GM19463 (cell line): ENCODE data around the gene PSD.

Experiments used
- ATAC-seq: cut with Tn5 transposase; IDR thresholded peaks from one replicate; pipeline ENCODE4 v1.9.1; 2021; ENCODE audit warnings: mild to moderate bottlenecking, moderate library complexity; ENCODE audit not compliant: unreplicated experiment

Gene PSD

DNA sequence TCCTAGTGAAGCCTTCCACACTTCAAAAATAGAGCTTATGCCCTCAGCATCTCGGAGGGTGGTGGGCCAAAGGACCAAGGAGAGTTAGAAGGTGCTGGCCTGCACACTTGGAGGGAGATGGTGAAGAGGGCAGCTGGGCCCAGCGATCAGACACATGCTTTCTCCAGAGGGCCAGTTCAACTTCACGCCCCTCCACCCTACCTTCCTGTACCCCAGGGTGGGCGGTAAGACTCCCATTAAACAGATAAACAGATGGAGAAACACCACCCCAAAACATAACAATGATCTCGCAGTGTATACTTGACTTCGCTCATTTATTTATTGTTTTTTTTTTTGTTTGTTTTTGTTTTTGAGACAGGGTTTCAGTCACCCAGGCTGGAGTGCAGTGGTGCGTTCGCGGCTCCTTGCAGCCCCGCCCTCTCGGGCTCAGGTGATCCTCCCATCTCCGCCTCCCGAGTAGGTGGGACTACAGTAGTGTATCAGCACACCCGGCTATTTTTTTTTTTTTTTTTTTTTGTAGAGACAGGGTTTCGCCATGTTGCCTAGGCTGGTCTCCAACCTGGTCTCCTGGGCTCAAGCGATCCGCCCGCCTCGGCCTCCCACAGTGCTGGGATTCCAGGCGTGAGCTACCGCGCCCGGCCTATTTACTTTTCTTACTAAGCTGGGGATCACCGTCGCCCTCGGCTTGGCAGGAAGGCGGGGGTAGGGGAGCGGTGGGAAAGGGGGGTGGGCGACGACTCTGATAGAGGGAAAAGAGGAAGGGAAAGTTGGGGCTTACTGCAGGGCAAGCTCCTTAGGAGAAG, 30.9 kb upstream of the PSD start:
- ATAC-seq, result peak; percentile 48

- no peak for ATAC-seq
Observed at GRCh38 chr10:102444851-102445250, 26.3 kb upstream of the PSD start.

DNA sequence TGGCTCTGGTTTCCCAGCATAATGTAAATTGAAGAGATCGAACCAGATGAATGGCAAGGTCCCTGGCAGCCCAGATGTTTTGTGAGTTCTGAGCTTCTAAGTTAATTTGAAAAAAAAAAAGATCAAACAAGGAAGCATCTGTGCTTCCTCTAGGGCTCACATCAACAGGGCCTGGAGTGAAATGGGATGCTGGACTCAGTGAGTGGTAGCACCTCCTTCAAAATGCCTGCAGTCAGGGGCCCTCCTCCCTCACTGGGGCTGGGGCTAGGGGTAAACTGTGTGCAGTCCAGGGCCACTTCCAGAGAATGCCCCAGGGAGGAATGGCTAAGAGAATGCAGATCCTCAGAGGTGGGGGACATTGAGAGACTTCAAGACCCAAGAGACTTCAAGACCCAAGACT, 19.8 kb upstream of the PSD start:
- no peak for ATAC-seq

DNA sequence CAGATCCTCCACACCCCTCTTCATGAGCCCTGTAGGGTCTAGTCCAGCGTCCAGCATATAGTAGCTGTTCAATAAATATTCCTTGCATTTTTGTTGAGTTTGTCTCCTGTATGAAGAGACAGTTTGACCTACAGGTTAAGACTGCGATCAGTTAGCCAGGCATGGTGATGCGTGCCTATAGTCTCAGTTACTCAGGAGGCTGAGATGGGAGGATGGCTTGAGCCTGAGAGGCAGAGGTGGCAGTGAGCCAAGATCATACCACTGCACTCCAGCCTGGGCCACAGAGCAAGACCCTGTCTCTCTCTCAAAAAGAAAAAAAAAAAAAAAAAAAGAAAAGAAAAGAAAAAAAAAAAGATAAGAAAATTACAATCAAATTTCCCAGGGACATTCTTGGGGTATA, 18.9 kb upstream of the PSD start:
- ATAC-seq, result no peak

GRCh38 chr10:102436312-102436711, 17.7 kb upstream of the PSD start:
- no peak for ATAC-seq

- ATAC-seq, result no peak
Observed at GRCh38 chr10:102435529-102436233, 17.1 kb upstream of the PSD start.

DNA sequence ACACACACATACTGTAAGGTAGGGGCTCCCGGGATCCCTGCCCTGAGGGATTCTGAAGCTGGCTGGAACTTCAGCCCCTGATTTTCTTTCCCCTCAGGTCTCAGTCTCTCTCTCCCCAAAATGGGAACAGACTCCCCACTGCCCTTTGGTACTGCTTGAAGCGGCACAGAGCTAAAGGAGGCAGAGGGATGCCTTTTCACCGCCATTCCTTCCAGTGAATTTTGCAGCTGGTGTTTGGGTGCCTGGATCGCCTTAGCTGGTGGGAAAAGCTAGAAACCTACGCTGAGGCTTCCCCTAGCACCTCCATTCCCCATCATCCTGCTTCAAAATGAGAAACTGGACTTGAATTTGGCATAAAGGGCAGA, 16.5 kb upstream of the PSD start:
- ATAC-seq, result no peak

- no peak for ATAC-seq
Observed at GRCh38 chr10:102434394-102435132, 16.0 kb upstream of the PSD start.

GRCh38 chr10:102433619-102434046, 15.0 kb upstream of the PSD start:
- ATAC-seq, result no peak

- peak; percentile 91 for ATAC-seq
Observed at GRCh38 chr10:102432162-102432950, 13.8 kb upstream of the PSD start, which contains the start of gene CUEDC2. Gene CUEDC2 (minus strand): TSS chr10:102432574. CDS start chr10:102425188, 7,386 bp downstream.

DNA sequence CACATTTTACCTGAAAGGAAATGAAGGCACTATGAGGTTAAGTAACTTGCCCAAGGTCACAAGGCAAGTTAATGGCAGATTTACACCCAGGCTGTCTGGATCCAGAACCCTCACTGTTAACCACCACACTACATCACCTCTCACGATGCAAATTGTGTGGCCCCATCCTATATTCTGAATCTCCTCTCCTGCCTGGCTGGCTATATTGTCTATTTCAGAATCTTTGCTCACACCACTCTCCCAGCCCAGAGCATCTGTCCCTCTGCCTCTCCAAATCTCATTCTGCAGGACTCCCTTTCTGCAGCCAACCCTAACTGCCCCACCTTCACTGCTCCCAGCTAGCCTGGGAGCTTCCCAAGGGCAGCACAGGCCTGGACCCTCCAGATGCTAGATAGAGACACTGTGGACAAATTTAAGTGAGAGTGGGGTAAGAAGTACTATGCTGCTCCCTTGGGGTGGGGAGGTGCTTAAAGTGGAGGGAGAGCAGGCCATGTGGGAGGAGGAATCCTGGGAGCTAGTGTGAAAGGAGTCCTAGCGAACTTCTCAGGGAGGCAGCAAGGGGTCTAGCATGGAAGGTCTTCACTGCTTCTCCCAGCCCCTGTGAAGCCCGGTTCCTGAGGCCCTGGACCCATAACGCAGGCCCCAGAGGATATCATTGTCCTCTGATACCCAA, 13.0 kb upstream of the PSD start:
- no peak for ATAC-seq

DNA sequence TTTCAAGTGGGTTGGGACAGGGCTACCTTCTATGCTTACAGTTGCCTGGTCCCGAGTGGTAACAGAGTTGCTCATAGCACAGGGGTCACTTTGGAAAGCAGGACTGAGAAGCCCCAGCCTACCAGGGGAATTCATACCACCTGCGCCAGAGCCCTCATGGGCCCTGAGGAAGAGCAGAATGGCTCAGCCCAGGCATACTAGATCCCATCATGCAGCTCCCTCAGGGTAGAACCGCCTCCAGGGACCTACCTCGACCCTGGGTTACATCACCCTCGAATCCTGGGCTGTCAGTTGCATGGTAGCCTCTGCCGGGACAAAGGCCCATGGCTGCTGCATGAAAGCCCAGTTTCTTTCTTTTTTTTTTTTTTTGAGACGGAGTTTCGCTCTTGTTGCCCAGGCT, 10.9 kb upstream of the PSD start:
- no peak for ATAC-seq

GRCh38 chr10:102426803-102427287, 8.3 kb upstream of the PSD start:
- no peak for ATAC-seq

GRCh38 chr10:102425444-102425843, 6.9 kb upstream of the PSD start:
- no peak for ATAC-seq

DNA sequence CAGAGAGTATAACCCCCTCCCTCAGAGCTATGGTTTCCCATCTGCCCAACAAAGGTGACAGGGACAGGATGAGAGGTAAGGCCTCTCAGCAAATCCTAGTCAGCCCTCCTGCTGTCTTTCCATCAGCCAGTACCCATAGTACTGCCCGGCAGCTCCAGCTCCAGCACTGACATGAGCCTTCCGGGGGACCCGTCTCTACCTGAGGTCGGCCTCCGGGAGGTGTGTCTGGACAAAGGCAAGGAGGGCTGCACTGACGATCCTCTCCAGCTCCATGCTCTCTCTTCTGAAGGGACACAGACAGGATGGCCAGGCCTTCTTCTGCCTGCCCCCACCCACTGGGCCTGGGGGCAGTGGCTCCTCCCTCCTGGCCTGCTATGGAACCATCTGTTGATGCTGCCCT, 6.3 kb upstream of the PSD start:
- ATAC-seq, result no peak

DNA sequence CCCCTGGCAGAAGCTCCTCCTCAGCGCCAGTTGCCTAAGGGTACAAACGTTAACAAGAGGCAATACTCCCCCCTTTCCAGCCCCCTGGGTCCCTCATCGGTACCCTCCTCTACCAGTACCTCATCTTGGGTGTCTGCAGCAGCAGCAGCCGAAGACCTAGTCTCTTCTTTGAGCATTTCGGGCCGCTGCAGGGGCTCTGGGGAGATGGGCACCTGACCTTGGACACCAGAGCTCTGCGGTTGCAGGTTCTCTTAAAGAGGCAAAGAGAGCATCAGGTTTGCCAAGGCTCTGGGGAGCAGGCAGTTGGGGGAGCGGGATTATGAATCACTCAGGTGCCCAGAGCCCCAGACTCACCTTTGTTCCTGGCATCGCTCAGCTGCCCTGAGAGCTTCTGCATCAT, 5.6 kb upstream of the PSD start:
- no peak for ATAC-seq

- ATAC-seq, result no peak
Observed at GRCh38 chr10:102423372-102423968, 4.9 kb upstream of the PSD start.

- ATAC-seq, result no peak
Observed at GRCh38 chr10:102422545-102423129, 4.1 kb upstream of the PSD start.

GRCh38 chr10:102421757-102422512, 3.4 kb upstream of the PSD start:
- ATAC-seq, result no peak
